IMR-90 (cell line): Measurements from ENCODE around the gene IFI27L2.

Source experiments
- CEBPB ChIP-seq: IDR thresholded peaks from 2 replicates; pipeline ENCODE4 v1.6.1; 2012; ENCODE audit warnings: low read depth, low read length, improper control_type of control experiment
- FOS ChIP-seq: fragments of 150-350 bp; IDR thresholded peaks from 2 replicates; pipeline ENCODE4 v1.6.1; 2016; ENCODE audit warnings: low read depth, low read length
- MAFK ChIP-seq: IDR thresholded peaks from 2 replicates; pipeline ENCODE4 v1.6.1; 2012; ENCODE audit warnings: low read depth, low read length, improper control_type of control experiment
- MAZ ChIP-seq: IDR thresholded peaks from 2 replicates; pipeline ENCODE4 v1.6.1; 2012; ENCODE audit warnings: low read depth, mild to moderate bottlenecking, low read length, improper control_type of control experiment, moderate library complexity, borderline replicate concordance
- MXI1 ChIP-seq: IDR thresholded peaks from 2 replicates; pipeline ENCODE4 v1.6.1; 2012; ENCODE audit warnings: low read depth, mild to moderate bottlenecking, low read length, moderate library complexity, borderline replicate concordance
- POLR2A ChIP-seq: IDR thresholded peaks from 2 replicates; pipeline ENCODE4 v1.6.1; 2012; ENCODE audit warnings: mild to moderate bottlenecking, low read depth, low read length
- RCOR1 ChIP-seq: IDR thresholded peaks from 2 replicates; pipeline ENCODE4 v1.6.1; 2012; ENCODE audit warnings: mild to moderate bottlenecking, low read length, improper control_type of control experiment; ENCODE audit not compliant: insufficient replicate concordance
- TF ChIP-seq, protein P1 (sequence below): conservative IDR thresholded peaks from 2 replicates; pipeline ENCODE4 v1.5.1; 2012; ENCODE audit warnings: mild to moderate bottlenecking, low read depth, low read length, improper control_type of control experiment

DNA sequence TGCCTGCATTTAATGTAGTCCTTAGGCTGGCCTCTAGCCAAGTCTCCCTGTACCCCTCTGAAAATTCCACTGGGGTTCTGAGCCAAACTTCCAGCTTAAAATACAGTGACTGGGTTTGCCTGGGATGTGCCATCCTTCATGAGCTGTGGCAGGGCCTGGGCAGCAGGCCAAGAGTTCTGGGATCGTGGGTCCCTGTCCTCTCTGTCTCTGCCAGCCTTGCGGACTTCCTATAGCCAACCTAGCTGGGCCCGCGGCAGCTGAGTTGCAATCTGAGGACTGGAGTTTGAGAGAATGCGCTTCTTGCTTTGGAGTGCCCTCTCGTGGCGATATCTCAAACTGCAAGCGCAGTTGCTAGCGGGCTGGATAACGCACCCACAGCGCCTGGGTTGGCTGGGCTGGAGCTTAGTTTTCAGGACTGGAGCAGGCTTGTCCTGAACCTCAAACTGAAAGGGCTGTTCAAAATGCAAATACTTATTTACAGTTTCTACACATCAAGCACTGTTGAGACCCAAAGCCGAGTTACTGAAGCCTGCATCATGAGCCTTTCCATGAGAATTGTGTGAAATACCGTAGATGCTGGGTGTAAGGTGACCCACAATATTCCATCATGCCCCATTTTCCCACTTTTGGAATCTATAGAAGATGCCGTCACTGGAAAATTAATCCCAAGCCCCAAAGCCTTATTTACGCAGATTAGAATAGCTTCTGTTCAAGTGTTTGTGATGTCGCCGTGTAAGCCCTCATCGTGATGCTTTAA is 7.3 kb upstream of the IFI27L2 start:
- TF ChIP-seq, protein P1, sequence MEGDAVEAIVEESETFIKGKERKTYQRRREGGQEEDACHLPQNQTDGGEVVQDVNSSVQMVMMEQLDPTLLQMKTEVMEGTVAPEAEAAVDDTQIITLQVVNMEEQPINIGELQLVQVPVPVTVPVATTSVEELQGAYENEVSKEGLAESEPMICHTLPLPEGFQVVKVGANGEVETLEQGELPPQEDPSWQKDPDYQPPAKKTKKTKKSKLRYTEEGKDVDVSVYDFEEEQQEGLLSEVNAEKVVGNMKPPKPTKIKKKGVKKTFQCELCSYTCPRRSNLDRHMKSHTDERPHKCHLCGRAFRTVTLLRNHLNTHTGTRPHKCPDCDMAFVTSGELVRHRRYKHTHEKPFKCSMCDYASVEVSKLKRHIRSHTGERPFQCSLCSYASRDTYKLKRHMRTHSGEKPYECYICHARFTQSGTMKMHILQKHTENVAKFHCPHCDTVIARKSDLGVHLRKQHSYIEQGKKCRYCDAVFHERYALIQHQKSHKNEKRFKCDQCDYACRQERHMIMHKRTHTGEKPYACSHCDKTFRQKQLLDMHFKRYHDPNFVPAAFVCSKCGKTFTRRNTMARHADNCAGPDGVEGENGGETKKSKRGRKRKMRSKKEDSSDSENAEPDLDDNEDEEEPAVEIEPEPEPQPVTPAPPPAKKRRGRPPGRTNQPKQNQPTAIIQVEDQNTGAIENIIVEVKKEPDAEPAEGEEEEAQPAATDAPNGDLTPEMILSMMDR: peak; percentile 98
- TF ChIP-seq MXI1 (no peak), RCOR1 (no peak), POLR2A (peak; percentile 29; the same call in 1 of the 2 replicates), CEBPB (no peak), FOS (no peak), MAFK (no peak), MAZ (no peak)
